ENCODE measurements around the gene SCGB3A1.

The SCGB3A1 gene

GRCh38 chr5:180591311-180591887 is at the start of gene SCGB3A1:
Gene SCGB3A1, minus strand, starts transcription at chr5:180591499. Its CDS starts 37 bp downstream, at chr5:180591462.
- peak; percentile 32 for DNase-seq

GRCh38 chr5:180640611-180640860 is 49.2 kb upstream of the SCGB3A1 start:
- no peak for DNase-seq

- no peak for DNase-seq
These were observed 48.7 kb upstream of the SCGB3A1 start for GRCh38 chr5:180639741-180640610.

- no peak for DNase-seq
These were observed 48.0 kb upstream of the SCGB3A1 start for GRCh38 chr5:180639287-180639686.

GRCh38 chr5:180637962-180638680 is 46.8 kb upstream of the SCGB3A1 start:
- no peak for DNase-seq

- DNase-seq = no peak
These were observed 45.2 kb upstream of the SCGB3A1 start for GRCh38 chr5:180636403-180637075.

- DNase-seq = no peak
These were observed 44.7 kb upstream of the SCGB3A1 start for GRCh38 chr5:180636016-180636402.

GRCh38 chr5:180633283-180634177 is 42.2 kb upstream of the SCGB3A1 start:
- no peak for DNase-seq

GRCh38 chr5:180632768-180633167 is 41.5 kb upstream of the SCGB3A1 start:
- no peak for DNase-seq

GRCh38 chr5:180631549-180632383 is 40.5 kb upstream of the SCGB3A1 start:
- no peak for DNase-seq

- no peak for DNase-seq
These were observed 39.1 kb upstream of the SCGB3A1 start for GRCh38 chr5:180630426-180630825.

- no peak for DNase-seq
These were observed 38.6 kb upstream of the SCGB3A1 start for GRCh38 chr5:180629831-180630382.

GRCh38 chr5:180628827-180629750 is 37.8 kb upstream of the SCGB3A1 start:
- DNase-seq = no peak

GRCh38 chr5:180628211-180628610 is 36.9 kb upstream of the SCGB3A1 start:
- no peak for DNase-seq

- DNase-seq = no peak
These were observed 36.3 kb upstream of the SCGB3A1 start for GRCh38 chr5:180627386-180628120.

GRCh38 chr5:180626661-180627385 is 35.5 kb upstream of the SCGB3A1 start:
- no peak for DNase-seq

- DNase-seq = no peak
These were observed 34.7 kb upstream of the SCGB3A1 start for GRCh38 chr5:180625791-180626660.

All from hematopoietic multipotent progenitor cell treated with erythropoietin and hydrocortisone succinate and interleukin-3 and kit ligand, for 6 days (in vitro differentiated cells).